H1 (cell line): ENCODE data around the gene CALM1. TPM values are rescaled to one million over a fixed set of nuclear protein-coding genes. Genes with fewer than 3 reads are reported as not detected.

Experiments used
- CTCF ChIA-PET: fragments of 300-600 bp; sonication (Branson Sonifier 250); formaldehyde crosslinking; loops from one replicate; lab custom pipeline; 2021; ENCODE audit not compliant: partially characterized antibody; lab: Charles Lee
- POLR2A ChIA-PET: fragments of 300-600 bp; sonication (Branson Sonifier 250); formaldehyde crosslinking; loops from one replicate; lab custom pipeline; 2021; ENCODE audit warnings: inconsistent platforms; ENCODE audit not compliant: partially characterized antibody; lab: Charles Lee
- DNase-seq, 2 experiments: peaks; one replicate each; pipeline versions ENCODE4 v3.0.0 to v3.0.0-alpha.2; 2010 to 2022; ENCODE audit warnings: low spot score in 2 of 2, low read depth in 1 of 2, mixed read lengths in 1 of 2
- FAIRE-seq: peaks from 2 replicates; lab custom pipeline; 2011; peaks lifted over from hg19 to GRCh38; lab: Jason Lieb, UNC
- H2AFZ ChIP-seq: 2 replicates; pipeline ENCODE4 v1.8.1; 2012; ENCODE audit warnings: low read length, inconsistent platforms
- H2AK5ac ChIP-seq: 2 replicates; pipeline ENCODE4 v1.6.1; 2013; ENCODE audit warnings: low read depth, low read length
- H2BK120ac ChIP-seq: replicated peaks from 2 replicates; pipeline ENCODE3; 2013; ENCODE audit warnings: low read depth, low read length, inconsistent platforms
- H2BK12ac ChIP-seq: 2 replicates; pipeline ENCODE4 v1.6.1; 2013; ENCODE audit warnings: low read depth, low read length
- H2BK15ac ChIP-seq: 2 replicates; pipeline ENCODE4 v1.6.1; 2013; ENCODE audit warnings: low read length
- H2BK20ac ChIP-seq: 2 replicates; pipeline ENCODE4 v1.6.1; 2013; ENCODE audit warnings: low read length
- H2BK5ac ChIP-seq: 2 replicates; pipeline ENCODE4 v1.6.1; 2013; ENCODE audit warnings: low read depth, low read length
- H3K14ac ChIP-seq: 2 replicates; pipeline ENCODE4 v1.6.1; 2013; ENCODE audit warnings: inconsistent platforms; ENCODE audit not compliant: insufficient read length
- H3K18ac ChIP-seq: 2 replicates; pipeline ENCODE4 v1.6.1; 2013; ENCODE audit warnings: low read length; ENCODE audit errors: extremely low read depth
- H3K23ac ChIP-seq: 2 replicates; pipeline ENCODE4 v1.6.1; 2013; ENCODE audit warnings: inconsistent platforms; ENCODE audit not compliant: insufficient read length
- H3K23me2 ChIP-seq: 2 replicates; pipeline ENCODE4 v1.6.1; 2013; ENCODE audit warnings: low read depth, low read length
- H3K27ac ChIP-seq: 2 replicates; pipeline ENCODE4 v1.6.1; 2011; ENCODE audit warnings: low read depth, low read length, inconsistent platforms
- H3K27me3 ChIP-seq, 4 experiments: replicated peaks in 1 of 4; 1 replicate in 1 of 4; 2 replicates in 3 of 4; pipeline versions ENCODE4 v1.6.1 to v1.8.1; 2011 to 2013; ENCODE audit warnings: low read length in 3 of 4, mild to moderate bottlenecking in 3 of 4, inconsistent platforms in 2 of 4, mixed read lengths in 2 of 4, moderate library complexity in 1 of 4; ENCODE audit not compliant: control insufficient read depth in 3 of 4, insufficient read depth in 3 of 4; ENCODE audit errors: extremely low read depth in 1 of 4
- H3K36me3 ChIP-seq, 4 experiments: 2 replicates each; pipeline versions ENCODE4 v1.6.1 to v1.8.1; 2011 to 2013; ENCODE audit warnings: mild to moderate bottlenecking in 4 of 4, low read length in 3 of 4, moderate library complexity in 2 of 4, control low read depth in 1 of 4, inconsistent platforms in 1 of 4; ENCODE audit not compliant: insufficient read depth in 4 of 4, control insufficient read depth in 2 of 4
- H3K4ac ChIP-seq: replicated peaks from 2 replicates; pipeline ENCODE3; 2013; ENCODE audit warnings: low read length, low read depth, mixed read lengths, inconsistent platforms; ENCODE audit not compliant: insufficient read length
- H3K4me1 ChIP-seq, 4 experiments: replicated peaks in 1 of 4; 1 replicate in 1 of 4; 2 replicates in 3 of 4; pipeline versions ENCODE4 v1.6.1 to v1.8.1; 2011 to 2013; ENCODE audit warnings: low read length in 3 of 4, inconsistent platforms in 2 of 4, mixed read lengths in 1 of 4; ENCODE audit not compliant: insufficient read depth in 4 of 4, control insufficient read depth in 3 of 4
- H3K4me2 ChIP-seq, 2 experiments: 2 replicates each; pipeline versions ENCODE4 v1.6.1 to v1.8.1; 2011 to 2013; ENCODE audit warnings: low read depth in 2 of 2, low read length in 2 of 2, control low read depth in 1 of 2, inconsistent platforms in 1 of 2, mild to moderate bottlenecking in 1 of 2; ENCODE audit not compliant: insufficient read depth in 1 of 2
- H3K4me3 ChIP-seq, 4 experiments: fragments of 200-600, 300-600 bp in 1 of 4; sonication (generic), shearing (Covaris generic), sonication (Bioruptor Twin) in 1 of 4; 2 replicates each; pipeline versions ENCODE4 v1.5.1 to v1.8.1; 2011 to 2016; ENCODE audit warnings: low read length in 4 of 4, low read depth in 3 of 4, control low read depth in 2 of 4, inconsistent platforms in 2 of 4, mild to moderate bottlenecking in 2 of 4, mixed read lengths in 1 of 4, moderate library complexity in 1 of 4; ENCODE audit not compliant: insufficient read depth in 2 of 4; ENCODE audit errors: extremely low read depth in 1 of 4
- H3K56ac ChIP-seq: replicated peaks from 2 replicates; pipeline ENCODE3; 2013; ENCODE audit warnings: low read depth, mild to moderate bottlenecking, mixed read lengths, low read length, inconsistent platforms; ENCODE audit not compliant: insufficient read length
- H3K79me1 ChIP-seq: 2 replicates; pipeline ENCODE4 v1.6.1; 2013; ENCODE audit warnings: low read depth, low read length, control low read depth
- H3K79me2 ChIP-seq, 2 experiments: 2 replicates each; pipeline versions ENCODE4 v1.6.1 to v1.8.1; 2012 to 2013; ENCODE audit warnings: low read length in 2 of 2, mild to moderate bottlenecking in 2 of 2, inconsistent platforms in 1 of 2; ENCODE audit not compliant: insufficient read depth in 2 of 2, control insufficient read depth in 1 of 2
- H3K9ac ChIP-seq, 4 experiments: replicated peaks in 1 of 4; 1 replicate in 1 of 4; 2 replicates in 3 of 4; pipeline versions ENCODE4 v1.6.1 to v1.8.1; 2011 to 2013; ENCODE audit warnings: low read depth in 3 of 4, low read length in 3 of 4, control low read depth in 2 of 4, mild to moderate bottlenecking in 2 of 4, moderate library complexity in 2 of 4, inconsistent platforms in 1 of 4; ENCODE audit errors: extremely low read depth in 1 of 4
- H3K9me3 ChIP-seq, 2 experiments: 2 replicates each; pipeline versions ENCODE4 v1.6.1 to v1.8.1; 2012 to 2013; ENCODE audit warnings: mild to moderate bottlenecking in 2 of 2, moderate library complexity in 2 of 2, control low read depth in 1 of 2, inconsistent platforms in 1 of 2, low read depth in 1 of 2, low read length in 1 of 2, mixed read lengths in 1 of 2; ENCODE audit not compliant: insufficient read depth in 2 of 2
- H4K20me1 ChIP-seq, 2 experiments: replicated peaks in 1 of 2; 2 replicates each; pipeline versions ENCODE3 to v1.8.1; 2011 to 2013; ENCODE audit warnings: inconsistent platforms in 2 of 2, low read length in 2 of 2, mild to moderate bottlenecking in 1 of 2; ENCODE audit not compliant: insufficient read depth in 2 of 2, control insufficient read depth in 1 of 2
- H4K5ac ChIP-seq: 2 replicates; pipeline ENCODE4 v1.6.1; 2013; ENCODE audit warnings: low read length, low read depth, mixed read lengths, inconsistent platforms; ENCODE audit not compliant: insufficient read length
- H4K8ac ChIP-seq: 2 replicates; pipeline ENCODE4 v1.8.0; 2013; ENCODE audit warnings: mild to moderate bottlenecking, moderate library complexity, low read length, inconsistent platforms; ENCODE audit not compliant: insufficient read depth; ENCODE audit errors: extremely low read depth
- H4K91ac ChIP-seq: replicated peaks from 2 replicates; pipeline ENCODE3; 2013; ENCODE audit warnings: low read length, mixed read lengths, inconsistent platforms; ENCODE audit not compliant: insufficient read length
- ASH2L ChIP-seq: fragments of 200-600, 300-600 bp; sonication (generic); IDR thresholded peaks from one replicate; pipeline ENCODE4 v1.7.1; 2017; ENCODE audit warnings: low read length
- BACH1 ChIP-seq: IDR thresholded peaks from 2 replicates; pipeline ENCODE4 v1.6.1; 2012; ENCODE audit warnings: low read length, improper control_type of control experiment
- CREB1 ChIP-seq: IDR thresholded peaks from 2 replicates; pipeline ENCODE4 v1.6.1; 2012; ENCODE audit warnings: inconsistent platforms
- FOSL1 ChIP-seq: IDR thresholded peaks from 2 replicates; pipeline ENCODE4 v1.6.1; 2011; ENCODE audit warnings: mild to moderate bottlenecking, low read depth, low read length, moderate library complexity; ENCODE audit not compliant: insufficient read depth
- GABPA ChIP-seq: IDR thresholded peaks from 2 replicates; pipeline ENCODE4 v1.6.1; 2011; ENCODE audit warnings: mild to moderate bottlenecking, low read length, moderate library complexity, borderline replicate concordance; ENCODE audit not compliant: insufficient read depth
- JUND ChIP-seq: IDR thresholded peaks from 2 replicates; pipeline ENCODE4 v1.6.1; 2011; ENCODE audit warnings: mild to moderate bottlenecking, improper control_type of control experiment, low read length
- KDM4A ChIP-seq: IDR thresholded peaks from one replicate; pipeline ENCODE4 v1.7.1; 2012; ENCODE audit warnings: low read depth, mild to moderate bottlenecking, moderate library complexity, low read length, inconsistent platforms; ENCODE audit not compliant: severe bottlenecking
- PHF8 ChIP-seq: fragments of 200-600 bp; sonication (generic); conservative IDR thresholded peaks from 2 replicates; pipeline ENCODE4 v1.7.1; 2012; ENCODE audit warnings: low read depth, mild to moderate bottlenecking, inconsistent platforms, low read length, moderate library complexity
- RBBP5 ChIP-seq: IDR thresholded peaks from 2 replicates; pipeline ENCODE4 v1.7.1; 2012; ENCODE audit warnings: low read depth, mild to moderate bottlenecking, inconsistent platforms, low read length, moderate library complexity, borderline replicate concordance
- RXRA ChIP-seq: IDR thresholded peaks from 2 replicates; pipeline ENCODE4 v1.6.1; 2011; ENCODE audit warnings: low read depth, mild to moderate bottlenecking, low read length, moderate library complexity; ENCODE audit not compliant: insufficient read depth
- TAF7 ChIP-seq: optimal IDR thresholded peaks from 2 replicates; pipeline ENCODE3; 2011; ENCODE audit warnings: low read depth, mild to moderate bottlenecking, inconsistent platforms, low read length, moderate library complexity, borderline replicate concordance
- TBP ChIP-seq: IDR thresholded peaks from 2 replicates; pipeline ENCODE4 v1.6.1; 2011; ENCODE audit warnings: low read depth, low read length, improper control_type of control experiment
- WGBS, 2 experiments: shearing (Covaris generic) in 1 of 2; methylation state at CpG; one replicate each; pipeline versions ENCODE4 v1.1.6 to v1.1.7; 2013 to 2015; ENCODE audit warnings: low lambda C conversion rate in 2 of 2, mixed read lengths in 2 of 2, inconsistent platforms in 1 of 2, low coverage in 1 of 2, missing lambda C conversion rate in 1 of 2; ENCODE audit not compliant: insufficient replicate concordance in 2 of 2, insufficient coverage in 1 of 2, insufficient read length in 1 of 2; ENCODE audit errors: extremely low coverage in 1 of 2, missing lambda C conversion rate in 1 of 2; 5-methylcytosine and 5-hydroxymethylcytosine counted together
- polyA plus RNA-seq, 7 experiments: library from polyadenylated mRNA; depleted of rRNA in 3 of 7; stranded (reverse) in 5 of 7; unstranded in 2 of 7; fragments of >200 nt in 5 of 7; fragments of 200-250 nt in 2 of 7; gene quantifications; 1 replicate in 5 of 7; 2 replicates in 1 of 7; 4 replicates in 1 of 7; pipeline versions ENCODE4 v1.2.1 to v1.2.3, GENCODE V29; 2011 to 2013; ENCODE audit warnings: missing spikeins in 2 of 7, mixed read lengths in 2 of 7
- total RNA-seq: library from RNA; stranded (reverse); fragmentation: NEBNext Ultra II Directional; extraction: Animal tissue kit (Norgen Biotek cat#: 25700); gene quantifications from 2 replicates; pipeline ENCODE4 v1.2.1, GENCODE V29; 2021

CALM1 gene
- total and polyA plus RNA-seq, 2 of the 8 experiments (the other 6 are each of a cell fraction or from before 2014, with no cell fraction given) = 285 to 422 TPM

DNA sequence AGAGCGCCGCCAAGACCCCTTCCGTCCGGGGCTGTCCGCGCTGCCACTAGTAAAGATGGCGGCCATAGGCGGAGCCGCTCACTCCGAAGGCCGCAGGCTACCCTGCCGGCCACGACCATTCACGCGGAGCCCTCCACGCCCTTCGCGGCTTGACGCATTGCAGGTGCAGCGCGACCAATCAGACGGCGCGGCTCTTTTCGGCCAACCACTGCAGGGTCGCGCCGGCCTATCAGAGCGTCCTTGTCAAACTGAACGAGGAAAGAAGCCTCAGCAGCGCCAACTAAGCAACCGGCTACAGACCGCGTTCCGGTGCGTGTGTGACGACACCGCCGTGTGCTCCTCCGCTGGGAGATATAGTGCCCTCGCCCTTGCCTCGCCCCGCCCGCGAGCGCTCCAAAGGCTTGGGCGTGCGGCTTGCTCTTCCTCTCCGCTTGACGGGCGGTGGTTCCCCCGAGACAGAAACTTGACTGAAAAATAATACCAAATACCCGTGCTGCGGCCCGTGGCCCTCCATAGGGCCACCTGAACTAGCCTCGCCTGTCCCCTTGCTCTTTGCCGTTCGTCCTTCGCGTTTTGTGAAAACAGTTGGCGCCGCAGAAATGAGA lies 13.6 kb upstream of the CALM1 start:
- peak; percentile 95 to 99 for DNase-seq
- peak overlapping the region; percentile 60 to 78 (median 74) for H3K4me3 ChIP-seq
- H3K9ac ChIP-seq = peak overlapping the region in 3 of 4 experiments; percentile 87; a peak in 6 of 7 replicates
- no peaks in the 10 kb centered on the region for H3K79me1 ChIP-seq
- H3K56ac ChIP-seq = peak overlapping the region; percentile 69
- peak overlapping the region; percentile 85 to 97 for H3K4me2 ChIP-seq
- no peak overlapping the region; the same call in 1 of the 2 replicates for H2AFZ ChIP-seq
- H2BK5ac ChIP-seq = peak overlapping the region; percentile 84
- peak overlapping the region; percentile 6 for H3K4ac ChIP-seq
- no peak overlapping the region for H2BK120ac ChIP-seq
- no peak overlapping the region for H3K23ac ChIP-seq
- H3K18ac ChIP-seq = peak overlapping the region; percentile 68
- H3K79me2 ChIP-seq = no peaks in the 10 kb centered on the region
- POLR2A ChIA-PET = interaction anchor here (0.8 to 8.9 kb wide), 18 partner anchors 8 to 278 kb away, joined by 3 to 104 read pairs (median 4); partner anchors contain the start of gene CALM1
- CTCF ChIA-PET = interaction anchor here (0.8 to 1.9 kb wide), 11 partner anchors 10 to 314 kb away, joined by 3 to 8 read pairs (median 4); no protein-coding TSS in a partner anchor
- no peak overlapping the region for H2BK15ac ChIP-seq
- FAIRE-seq = no peak
- no peaks in the 10 kb centered on the region for H4K20me1 ChIP-seq
- H3K9me3 ChIP-seq = no peaks in the 10 kb centered on the region
- H2BK12ac ChIP-seq = peak overlapping the region; percentile 77; the same call in 1 of the 2 replicates
- H3K27ac ChIP-seq = peak overlapping the region; percentile 95
- H3K23me2 ChIP-seq = peaks cover 11% of the 10 kb centered on the region; the same call in 1 of the 2 replicates
- 2% methylated on average over 60 of the region's 62 CpGs; no CpG with 5 or more reads in 1 of the 2 experiments for WGBS, 2 experiments
- H4K91ac ChIP-seq = no peak overlapping the region
- H2AK5ac ChIP-seq = no peak overlapping the region
- H3K27me3 ChIP-seq = peaks cover 0 to 3% (median 0%) of the 10 kb centered on the region in 4 experiments; a peak in 1 of 7 replicates
- H4K8ac ChIP-seq = peak overlapping the region; percentile 95; the same call in 1 of the 2 replicates
- no peak overlapping the region for H3K14ac ChIP-seq
- peaks cover 3 to 17% (median 4%) of the 10 kb centered on the region in 4 experiments; a peak in 6 of 7 replicates for H3K4me1 ChIP-seq
- no peak overlapping the region for H2BK20ac ChIP-seq
- no peaks in the 10 kb centered on the region for H3K36me3 ChIP-seq
- H4K5ac ChIP-seq = peak overlapping the region; percentile 51
- TF ChIP-seq TBP (peak; percentile 95), JUND (0 out of 2 replicates have a peak, but pooled peaks have one; percentile 19), RXRA (no peak), TAF7 (peak; percentile 84), GABPA (peak; percentile 33; the same call in 1 of the 2 replicates), RBBP5 (peak; percentile 76), ASH2L (peak; percentile 20), PHF8 (peak; percentile 69), CREB1 (peak; percentile 97), FOSL1 (no peak), BACH1 (peak; percentile 93), KDM4A (peak; percentile 35)
